ENCODE results near the gene ELFN2.

The ELFN2 gene

DNA sequence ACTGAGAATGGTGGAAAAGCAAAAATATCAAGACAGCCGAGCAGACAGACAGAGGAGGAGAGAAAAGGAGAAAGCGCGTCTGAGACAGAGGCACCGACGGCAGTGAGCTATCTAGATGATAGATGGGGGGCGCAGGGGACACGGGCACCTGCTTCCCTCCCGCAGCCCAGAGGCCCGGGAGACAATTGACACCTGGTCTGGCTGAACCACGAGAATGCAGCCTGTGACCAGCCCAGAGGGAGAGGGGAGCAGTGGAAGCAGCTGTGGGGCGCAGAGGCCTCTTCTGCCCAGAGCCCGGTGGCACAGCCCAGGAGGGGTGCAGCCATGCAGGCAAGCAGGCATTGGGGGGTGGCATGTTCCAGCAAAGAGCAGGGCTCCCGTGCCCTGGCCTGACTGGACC is 48.2 kb downstream of the ELFN2 start:
- no CpG with 5 or more reads among the region's 13 CpGs for WGBS (ENCODE audit: extremely low coverage, insufficient coverage, low lambda C conversion rate)
- no peak overlapping the region for H2AK5ac ChIP-seq (ENCODE audit: low read length)
- no peaks in the 10 kb centered on the region for H3K4me1 ChIP-seq (ENCODE audit: control insufficient read depth, low read depth, low read length)
- no peaks in the 10 kb centered on the region for H3K79me2 ChIP-seq (ENCODE audit: control insufficient read depth, insufficient read depth, low read length)
- H3K36me3 ChIP-seq (ENCODE audit: control insufficient read depth, insufficient read depth, low read length) = no peaks in the 10 kb centered on the region
- no peak overlapping the region for H3K4ac ChIP-seq (ENCODE audit: low read depth, low read length)
- H3K9ac ChIP-seq (ENCODE audit: low read length) = no peak overlapping the region
- no peak overlapping the region for H2BK15ac ChIP-seq (replicated peaks; ENCODE audit: low read depth)
- H3K27me3 ChIP-seq (ENCODE audit: insufficient read depth, low read length, poor library complexity) = no peaks in the 10 kb centered on the region
- H4K8ac ChIP-seq (ENCODE audit: low read depth, low read length) = no peak overlapping the region
- no peaks in the 10 kb centered on the region for H3K79me1 ChIP-seq (ENCODE audit: low read length)
- no peak overlapping the region for H2BK120ac ChIP-seq (ENCODE audit: low read depth, low read length)
- no peak overlapping the region for H3K4me3 ChIP-seq (ENCODE audit: low read length)
- H2BK5ac ChIP-seq (ENCODE audit: low read length) = no peak overlapping the region
- H3K27ac ChIP-seq (ENCODE audit: low read depth, low read length) = no peak overlapping the region
- H3K18ac ChIP-seq (ENCODE audit: low read length) = no peak overlapping the region
- DNase-seq = no peak
- H4K5ac ChIP-seq (ENCODE audit: low read length) = no peak overlapping the region
- H3K23ac ChIP-seq (ENCODE audit: low read length) = no peak overlapping the region
- no peak overlapping the region for H3K4me2 ChIP-seq (ENCODE audit: low read length)
- H3K56ac ChIP-seq (ENCODE audit: low read length) = no peak overlapping the region

DNA sequence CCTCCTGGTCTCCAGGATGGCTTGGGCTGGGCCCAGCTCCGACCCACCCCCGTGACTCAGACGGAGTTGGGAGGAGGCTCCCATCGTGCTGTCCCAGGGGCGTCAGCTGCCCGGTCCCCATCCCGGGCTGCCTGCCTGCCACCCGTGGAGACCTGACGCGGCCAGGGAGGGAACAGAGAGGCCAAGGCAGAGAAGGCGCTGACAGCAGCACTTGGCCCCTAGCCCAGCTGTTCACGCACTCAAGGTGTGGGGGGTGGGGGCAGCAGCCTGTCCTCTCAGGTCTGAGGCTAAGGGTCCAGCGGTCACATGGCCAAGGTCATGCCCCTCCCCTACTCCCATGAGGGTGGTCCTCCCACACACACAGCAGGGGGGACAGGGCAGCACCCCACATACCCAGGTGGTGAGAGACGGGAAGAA is 48.6 kb downstream of the ELFN2 start:
- Histone ChIP-seq H3K4me1 (ENCODE audit: control insufficient read depth, low read depth, low read length) (no peaks in the 10 kb centered on the region), H2BK15ac (replicated peaks; ENCODE audit: low read depth) (no peak overlapping the region), H3K27ac (ENCODE audit: low read depth, low read length) (no peak overlapping the region), H2BK120ac (ENCODE audit: low read depth, low read length) (no peak overlapping the region), H3K4ac (ENCODE audit: low read depth, low read length) (no peak overlapping the region), H3K23ac (ENCODE audit: low read length) (no peak overlapping the region), H3K4me3 (ENCODE audit: low read length) (no peak overlapping the region), H4K5ac (ENCODE audit: low read length) (no peak overlapping the region), H2BK5ac (ENCODE audit: low read length) (no peak overlapping the region), H3K4me2 (ENCODE audit: low read length) (no peak overlapping the region), H3K56ac (ENCODE audit: low read length) (no peak overlapping the region), H3K79me2 (ENCODE audit: control insufficient read depth, insufficient read depth, low read length) (no peaks in the 10 kb centered on the region), H3K36me3 (ENCODE audit: control insufficient read depth, insufficient read depth, low read length) (no peaks in the 10 kb centered on the region), H4K8ac (ENCODE audit: low read depth, low read length) (no peak overlapping the region), H3K79me1 (ENCODE audit: low read length) (no peaks in the 10 kb centered on the region), H3K9ac (ENCODE audit: low read length) (no peak overlapping the region), H3K18ac (ENCODE audit: low read length) (no peak overlapping the region), H3K27me3 (ENCODE audit: insufficient read depth, low read length, poor library complexity) (no peaks in the 10 kb centered on the region), H2AK5ac (ENCODE audit: low read length) (no peak overlapping the region)
- WGBS (ENCODE audit: extremely low coverage, insufficient coverage, low lambda C conversion rate) = no CpG with 5 or more reads among the region's 14 CpGs
- no peak for DNase-seq

DNA sequence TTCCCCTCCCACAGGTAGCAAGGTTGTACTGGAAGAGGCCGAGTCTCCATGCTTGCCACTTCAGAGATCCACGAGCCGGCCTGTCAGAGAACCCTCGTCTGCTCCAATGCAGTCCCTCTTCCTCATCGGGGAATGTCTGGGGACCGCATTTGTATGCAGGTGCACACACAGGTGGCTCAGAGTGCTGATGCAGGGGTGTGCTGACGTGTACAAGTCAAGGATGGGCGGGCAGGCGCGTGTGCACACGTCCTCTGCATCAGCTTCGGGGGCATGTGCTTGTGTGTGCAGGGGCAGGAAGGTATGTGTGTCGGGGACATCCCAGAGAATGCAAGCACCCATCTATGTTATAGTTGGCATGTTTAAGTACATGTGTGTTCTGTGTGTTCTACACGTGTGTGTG is 49.4 kb downstream of the ELFN2 start:
- Histone ChIP-seq H3K79me2 (ENCODE audit: control insufficient read depth, insufficient read depth, low read length) (no peaks in the 10 kb centered on the region), H3K9ac (ENCODE audit: low read length) (no peak overlapping the region), H3K79me1 (ENCODE audit: low read length) (no peaks in the 10 kb centered on the region), H3K4me3 (ENCODE audit: low read length) (no peak overlapping the region), H4K5ac (ENCODE audit: low read length) (no peak overlapping the region), H3K18ac (ENCODE audit: low read length) (no peak overlapping the region), H4K8ac (ENCODE audit: low read depth, low read length) (no peak overlapping the region), H2AK5ac (ENCODE audit: low read length) (no peak overlapping the region), H3K23ac (ENCODE audit: low read length) (no peak overlapping the region), H2BK5ac (ENCODE audit: low read length) (no peak overlapping the region), H3K4me1 (ENCODE audit: control insufficient read depth, low read depth, low read length) (no peaks in the 10 kb centered on the region), H3K36me3 (ENCODE audit: control insufficient read depth, insufficient read depth, low read length) (no peaks in the 10 kb centered on the region), H2BK15ac (replicated peaks; ENCODE audit: low read depth) (no peak overlapping the region), H3K56ac (ENCODE audit: low read length) (no peak overlapping the region), H3K4ac (ENCODE audit: low read depth, low read length) (no peak overlapping the region), H2BK120ac (ENCODE audit: low read depth, low read length) (no peak overlapping the region), H3K27ac (ENCODE audit: low read depth, low read length) (no peak overlapping the region), H3K27me3 (ENCODE audit: insufficient read depth, low read length, poor library complexity) (no peaks in the 10 kb centered on the region), H3K4me2 (ENCODE audit: low read length) (no peak overlapping the region)
- no CpG with 5 or more reads among the region's 14 CpGs for WGBS (ENCODE audit: extremely low coverage, insufficient coverage, low lambda C conversion rate)
- no peak for DNase-seq

DNA sequence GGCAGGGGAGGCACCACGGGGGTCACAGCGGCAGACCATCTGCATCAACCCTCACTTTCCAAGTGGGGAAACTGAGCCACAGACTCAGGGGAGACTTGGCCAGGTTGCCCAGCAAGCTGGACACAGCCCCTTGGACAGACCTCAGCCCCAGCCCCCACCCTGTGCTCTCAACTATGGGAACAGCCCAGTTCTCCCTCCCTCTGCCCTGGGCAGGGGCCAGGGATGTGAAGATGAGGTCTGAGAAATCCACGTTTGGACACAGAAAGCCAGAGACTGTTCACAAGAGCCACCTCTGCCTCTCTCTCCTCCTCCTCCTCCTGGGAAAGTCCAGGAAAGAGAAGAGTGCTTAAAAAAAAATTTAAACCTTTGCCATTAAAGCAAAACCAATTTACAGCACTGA is 50.1 kb downstream of the ELFN2 start:
- no peak overlapping the region for H4K5ac ChIP-seq (ENCODE audit: low read length)
- no peak overlapping the region for H3K27ac ChIP-seq (ENCODE audit: low read depth, low read length)
- DNase-seq = no peak
- no peak overlapping the region for H3K23ac ChIP-seq (ENCODE audit: low read length)
- no peaks in the 10 kb centered on the region for H3K79me1 ChIP-seq (ENCODE audit: low read length)
- H4K8ac ChIP-seq (ENCODE audit: low read depth, low read length) = no peak overlapping the region
- no peak overlapping the region for H2BK120ac ChIP-seq (ENCODE audit: low read depth, low read length)
- no peak overlapping the region for H2AK5ac ChIP-seq (ENCODE audit: low read length)
- H3K79me2 ChIP-seq (ENCODE audit: control insufficient read depth, insufficient read depth, low read length) = no peaks in the 10 kb centered on the region
- no CpG with 5 or more reads among the region's 3 CpGs for WGBS (ENCODE audit: extremely low coverage, insufficient coverage, low lambda C conversion rate)
- no peak overlapping the region for H2BK15ac ChIP-seq (replicated peaks; ENCODE audit: low read depth)
- no peak overlapping the region for H3K18ac ChIP-seq (ENCODE audit: low read length)
- no peaks in the 10 kb centered on the region for H3K27me3 ChIP-seq (ENCODE audit: insufficient read depth, low read length, poor library complexity)
- H3K4me3 ChIP-seq (ENCODE audit: low read length) = no peak overlapping the region
- H3K36me3 ChIP-seq (ENCODE audit: control insufficient read depth, insufficient read depth, low read length) = no peaks in the 10 kb centered on the region
- H3K4me1 ChIP-seq (ENCODE audit: control insufficient read depth, low read depth, low read length) = no peaks in the 10 kb centered on the region
- no peak overlapping the region for H3K9ac ChIP-seq (ENCODE audit: low read length)
- no peak overlapping the region for H3K56ac ChIP-seq (ENCODE audit: low read length)
- no peak overlapping the region for H3K4me2 ChIP-seq (ENCODE audit: low read length)
- no peak overlapping the region for H2BK5ac ChIP-seq (ENCODE audit: low read length)
- H3K4ac ChIP-seq (ENCODE audit: low read depth, low read length) = no peak overlapping the region

DNA sequence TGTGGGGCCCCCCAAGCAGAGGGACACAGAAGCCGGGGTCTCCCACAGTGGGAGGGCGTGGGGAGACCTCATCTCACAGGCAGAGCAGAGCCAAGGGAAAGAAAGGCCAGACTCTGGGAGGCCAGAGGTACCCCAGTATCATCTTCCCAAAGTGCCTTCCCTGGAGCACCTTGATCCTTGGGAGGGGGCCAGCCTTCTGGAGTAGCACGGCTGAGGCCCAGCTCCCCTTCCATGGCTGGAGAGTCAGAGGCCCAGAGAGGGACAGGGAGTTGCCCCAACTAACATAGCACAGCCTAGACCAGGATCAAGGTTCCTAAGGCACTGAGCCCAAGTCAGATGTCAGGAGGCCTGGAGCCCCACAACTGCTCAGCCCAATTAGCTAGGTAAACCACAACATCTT is 50.6 kb downstream of the ELFN2 start:
- Histone ChIP-seq H3K79me1 (ENCODE audit: low read length) (no peaks in the 10 kb centered on the region), H3K4me2 (ENCODE audit: low read length) (no peak overlapping the region), H3K36me3 (ENCODE audit: control insufficient read depth, insufficient read depth, low read length) (no peaks in the 10 kb centered on the region), H4K5ac (ENCODE audit: low read length) (no peak overlapping the region), H3K4me3 (ENCODE audit: low read length) (no peak overlapping the region), H3K27ac (ENCODE audit: low read depth, low read length) (no peak overlapping the region), H3K18ac (ENCODE audit: low read length) (no peak overlapping the region), H4K8ac (ENCODE audit: low read depth, low read length) (no peak overlapping the region), H3K56ac (ENCODE audit: low read length) (no peak overlapping the region), H3K27me3 (ENCODE audit: insufficient read depth, low read length, poor library complexity) (no peaks in the 10 kb centered on the region), H3K4ac (ENCODE audit: low read depth, low read length) (no peak overlapping the region), H3K23ac (ENCODE audit: low read length) (no peak overlapping the region), H2AK5ac (ENCODE audit: low read length) (no peak overlapping the region), H2BK5ac (ENCODE audit: low read length) (no peak overlapping the region), H3K9ac (ENCODE audit: low read length) (no peak overlapping the region), H3K79me2 (ENCODE audit: control insufficient read depth, insufficient read depth, low read length) (no peaks in the 10 kb centered on the region), H2BK120ac (ENCODE audit: low read depth, low read length) (no peak overlapping the region), H2BK15ac (replicated peaks; ENCODE audit: low read depth) (no peak overlapping the region), H3K4me1 (ENCODE audit: control insufficient read depth, low read depth, low read length) (no peaks in the 10 kb centered on the region)
- DNase-seq = no peak
- no CpG with 5 or more reads among the region's 3 CpGs for WGBS (ENCODE audit: extremely low coverage, insufficient coverage, low lambda C conversion rate)

DNA sequence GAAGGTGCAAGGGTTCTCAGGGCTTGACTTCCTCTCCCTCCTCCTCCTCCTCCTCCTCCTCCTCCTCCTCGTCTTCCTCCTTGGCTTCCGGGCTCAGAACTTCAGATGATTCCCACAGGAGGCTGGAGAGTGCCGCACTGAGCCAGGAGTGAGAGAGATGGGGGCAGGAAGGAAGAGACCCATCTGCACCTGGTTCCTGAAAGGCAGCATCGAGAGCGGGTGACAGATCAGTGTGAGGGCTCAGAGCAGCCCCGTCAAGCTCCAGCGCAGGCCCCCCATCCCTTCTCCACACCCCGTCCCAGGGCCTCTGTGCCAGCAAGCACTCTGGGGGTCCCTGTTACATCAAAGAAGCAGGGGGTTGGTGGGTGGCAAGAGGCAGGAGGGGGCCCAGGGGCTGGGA is 51.5 kb downstream of the ELFN2 start:
- H3K27me3 ChIP-seq (ENCODE audit: insufficient read depth, low read length, poor library complexity) = no peaks in the 10 kb centered on the region
- no peak overlapping the region for H2AK5ac ChIP-seq (ENCODE audit: low read length)
- H3K23ac ChIP-seq (ENCODE audit: low read length) = no peak overlapping the region
- no peak for DNase-seq
- H2BK5ac ChIP-seq (ENCODE audit: low read length) = no peak overlapping the region
- no CpG with 5 or more reads among the region's 8 CpGs for WGBS (ENCODE audit: extremely low coverage, insufficient coverage, low lambda C conversion rate)
- H3K36me3 ChIP-seq (ENCODE audit: control insufficient read depth, insufficient read depth, low read length) = no peaks in the 10 kb centered on the region
- H3K79me2 ChIP-seq (ENCODE audit: control insufficient read depth, insufficient read depth, low read length) = no peaks in the 10 kb centered on the region
- no peak overlapping the region for H2BK120ac ChIP-seq (ENCODE audit: low read depth, low read length)
- no peak overlapping the region for H3K27ac ChIP-seq (ENCODE audit: low read depth, low read length)
- H4K8ac ChIP-seq (ENCODE audit: low read depth, low read length) = no peak overlapping the region
- H4K5ac ChIP-seq (ENCODE audit: low read length) = no peak overlapping the region
- H3K4me3 ChIP-seq (ENCODE audit: low read length) = no peak overlapping the region
- H3K18ac ChIP-seq (ENCODE audit: low read length) = no peak overlapping the region
- no peaks in the 10 kb centered on the region for H3K79me1 ChIP-seq (ENCODE audit: low read length)
- no peak overlapping the region for H3K9ac ChIP-seq (ENCODE audit: low read length)
- H3K4ac ChIP-seq (ENCODE audit: low read depth, low read length) = no peak overlapping the region
- H2BK15ac ChIP-seq (replicated peaks; ENCODE audit: low read depth) = no peak overlapping the region
- H3K56ac ChIP-seq (ENCODE audit: low read length) = no peak overlapping the region
- H3K4me1 ChIP-seq (ENCODE audit: control insufficient read depth, low read depth, low read length) = no peaks in the 10 kb centered on the region
- no peak overlapping the region for H3K4me2 ChIP-seq (ENCODE audit: low read length)
